CD4-positive, alpha-beta T cell treated with Interleukin-2 at 100 ng/mL for 4 hours (primary cell): Measurements from ENCODE around the gene ATXN7.

Experiments
- DNase-seq: peaks from one replicate; pipeline ENCODE4 v3.0.0-alpha.2; 2020; ENCODE audit warnings: low spot score

The ATXN7 gene

DNA sequence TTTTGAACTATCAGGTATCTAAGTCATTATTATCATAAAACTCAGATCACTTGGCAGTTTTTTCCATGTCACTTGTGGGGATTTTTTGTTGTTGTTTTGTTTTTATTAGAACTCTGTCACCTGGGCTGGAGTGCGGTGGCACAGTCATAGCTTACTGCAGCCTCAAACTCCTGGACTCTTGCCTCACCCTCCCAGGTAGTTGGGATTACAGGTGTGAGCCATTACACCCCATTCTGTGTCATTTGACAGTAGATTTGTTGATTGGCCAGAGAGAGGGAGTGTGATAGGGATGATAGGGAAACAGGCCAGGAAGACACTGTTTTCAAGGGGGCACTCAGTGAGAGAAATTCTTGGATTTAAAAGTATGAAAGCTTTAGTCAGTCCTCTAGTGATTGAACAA lies 103.2 kb downstream of the ATXN7 start:
- DNase-seq, result no peak

DNA sequence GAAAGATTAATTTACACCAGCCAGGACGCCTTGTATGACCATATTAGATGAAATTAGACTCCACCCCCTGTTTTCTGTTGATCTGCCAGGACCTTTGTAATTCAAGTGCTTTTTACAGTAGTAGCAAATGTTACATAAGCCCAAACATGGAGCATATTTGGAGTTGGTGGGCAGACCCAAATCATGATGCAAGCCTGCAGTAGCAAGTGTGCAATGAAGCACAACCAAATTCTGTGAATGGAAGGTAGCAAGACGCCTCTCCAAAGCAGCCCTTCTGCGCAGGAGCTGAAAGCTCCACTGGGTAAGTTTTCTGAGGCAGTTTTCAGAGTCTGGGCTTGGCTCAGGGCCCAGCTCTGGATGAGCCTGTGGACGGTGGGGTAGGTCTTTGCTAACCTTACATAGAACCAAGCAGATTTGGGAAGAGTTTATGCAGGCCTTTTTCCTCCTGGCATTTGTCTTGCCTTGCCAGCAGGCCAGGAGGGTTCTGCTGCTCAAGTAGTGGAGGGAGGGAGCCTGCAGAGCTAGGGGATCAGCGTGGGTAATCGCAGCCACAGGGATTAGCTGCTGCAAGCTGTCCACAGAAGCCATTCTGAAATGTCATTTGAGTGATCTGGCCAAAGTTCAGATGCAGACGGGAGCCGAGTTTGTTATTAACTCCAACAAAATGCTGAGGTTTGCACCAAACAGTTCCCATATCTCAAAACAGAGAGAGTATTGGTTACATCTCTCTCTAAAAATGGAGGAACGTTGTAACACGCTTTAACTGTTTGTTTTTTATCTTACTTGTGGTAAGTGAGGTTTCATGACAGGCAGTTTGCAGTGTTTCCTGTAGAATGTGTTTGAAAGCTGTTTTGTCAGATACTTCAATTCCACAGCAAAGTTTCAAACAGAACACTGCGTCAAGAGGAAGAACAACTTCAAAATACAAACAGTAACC lies 104.3 kb downstream of the ATXN7 start:
- DNase-seq, result peak; percentile 72

DNA sequence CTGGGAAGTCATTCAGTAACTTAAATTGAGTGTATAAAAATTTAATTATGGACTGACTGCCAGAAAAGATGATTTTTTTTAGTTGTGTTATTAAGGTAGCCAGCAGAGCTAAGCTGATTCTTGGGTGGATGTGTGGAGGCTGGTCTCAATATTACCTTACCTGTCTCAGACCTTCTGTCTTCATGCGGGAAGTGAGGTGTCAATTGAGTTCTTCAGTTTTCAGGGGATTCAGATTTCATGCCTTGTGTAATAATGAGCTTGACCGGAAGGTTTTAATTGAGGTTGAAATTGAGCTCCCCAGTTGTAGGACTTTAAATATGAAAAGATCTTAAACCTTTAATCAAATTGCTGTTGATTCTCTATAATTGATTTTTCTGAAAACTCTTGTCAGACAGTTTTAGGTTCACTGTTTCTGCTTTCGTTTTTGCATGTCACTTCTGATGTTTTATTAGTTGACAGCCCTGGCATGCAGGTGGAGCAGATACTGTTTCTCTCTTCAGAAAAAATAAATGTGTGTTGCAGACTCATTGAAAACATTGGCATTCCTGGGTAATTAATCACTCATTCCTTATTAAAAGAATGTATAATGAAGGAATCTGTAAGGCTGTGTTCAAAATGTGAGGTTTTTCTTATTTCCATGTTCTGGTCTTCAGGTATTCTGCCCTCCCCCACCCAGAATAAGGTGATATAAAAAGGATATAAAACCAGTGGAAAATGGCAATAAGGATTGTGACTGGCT lies 105.1 kb downstream of the ATXN7 start:
- no peak for DNase-seq

DNA sequence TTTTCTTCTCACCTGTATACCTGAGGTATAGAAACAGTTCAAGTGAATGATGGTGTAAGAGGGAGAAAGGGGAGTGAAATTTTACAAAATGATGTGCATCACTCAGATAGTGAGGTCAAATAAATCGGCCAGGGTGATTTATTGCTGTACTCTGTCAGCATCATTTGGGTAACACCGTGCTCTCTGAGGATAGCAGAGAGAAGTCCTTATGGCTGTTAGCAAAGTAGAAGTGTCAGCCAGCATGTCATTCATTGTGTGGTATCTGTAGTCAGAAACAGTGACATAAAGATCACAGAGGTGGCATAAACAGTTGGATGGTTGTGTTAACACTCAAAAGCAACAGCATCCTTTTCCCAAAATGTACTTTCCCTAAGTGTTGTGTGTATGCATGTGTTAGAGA lies 106.2 kb downstream of the ATXN7 start:
- no peak for DNase-seq

DNA sequence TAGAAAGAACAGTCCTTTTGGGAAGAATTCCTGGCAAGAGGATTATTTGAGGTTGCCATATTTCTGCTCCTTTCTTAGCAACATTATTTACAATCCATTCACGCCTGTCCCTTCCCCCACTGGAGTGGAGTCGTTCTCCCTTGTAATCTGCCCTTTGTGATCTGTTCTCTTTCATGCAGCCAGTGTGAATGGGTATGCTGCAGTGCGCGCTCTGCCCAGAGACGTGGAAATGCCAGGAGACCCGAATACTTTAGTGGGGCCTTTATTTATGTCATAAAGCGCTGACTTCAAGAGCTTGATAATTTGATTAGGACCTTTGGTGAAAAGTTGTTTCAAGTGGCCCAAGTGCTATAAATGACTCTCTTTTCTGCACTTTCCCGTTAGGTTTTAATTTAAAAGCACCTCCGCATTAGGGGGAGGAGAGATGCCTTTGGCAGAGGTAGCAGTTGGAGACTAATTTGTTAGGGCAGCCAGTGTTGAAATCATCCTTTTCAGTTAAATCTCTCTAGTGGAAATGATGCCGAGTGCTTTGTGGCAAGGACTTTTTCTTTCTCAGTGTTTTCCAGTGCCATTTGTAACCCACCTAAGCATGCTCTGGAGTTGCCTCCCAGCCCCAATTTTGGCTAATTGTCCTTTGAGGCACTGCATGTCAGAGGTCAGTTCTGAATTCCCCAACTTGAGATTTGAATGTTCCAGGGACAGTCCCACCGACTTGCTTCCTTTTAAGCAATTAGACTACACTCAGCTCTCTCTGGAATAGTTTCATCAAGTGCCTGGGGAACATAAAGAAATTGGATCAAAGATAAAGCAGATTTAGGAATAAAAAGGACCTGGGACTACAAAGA lies 107.2 kb downstream of the ATXN7 start:
- DNase-seq, result no peak

DNA sequence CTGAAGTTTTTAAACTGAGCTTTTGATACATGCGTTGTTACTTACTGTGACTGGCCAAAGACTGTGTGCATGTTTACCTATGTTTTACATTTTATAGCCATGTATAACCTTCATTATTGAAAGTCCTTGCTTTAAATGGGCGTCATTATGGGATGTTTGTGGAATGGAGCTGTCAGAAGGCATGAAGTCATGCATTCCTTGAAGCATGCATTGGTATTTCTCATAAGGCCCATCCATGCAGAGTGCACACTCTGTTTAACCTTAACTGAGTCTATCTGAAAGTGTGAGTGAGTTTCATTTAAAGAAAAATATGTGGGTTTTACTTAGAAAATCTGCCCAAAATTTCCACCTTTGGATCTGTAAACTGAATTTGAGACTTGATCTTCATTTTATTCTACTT lies 108.5 kb downstream of the ATXN7 start:
- no peak for DNase-seq

DNA sequence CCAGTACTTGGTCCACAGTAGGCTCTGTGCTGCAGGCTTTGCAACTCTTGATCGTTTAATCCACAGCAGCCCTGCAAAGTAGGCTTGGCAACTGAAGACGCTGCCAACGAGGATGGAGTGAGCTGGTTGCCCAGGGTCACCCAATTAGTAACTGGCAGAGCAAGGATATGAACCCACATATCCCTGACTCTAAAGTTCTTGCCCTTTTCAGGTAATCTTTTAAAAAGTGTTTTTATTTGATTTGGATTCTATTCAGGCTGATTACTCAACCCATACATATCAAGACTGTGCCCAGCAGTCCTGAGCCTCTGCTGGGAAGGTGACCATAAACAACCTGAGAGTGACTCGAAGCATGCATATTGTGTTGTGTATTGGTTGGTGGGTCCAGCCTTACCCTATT lies 109.3 kb downstream of the ATXN7 start:
- no peak for DNase-seq

DNA sequence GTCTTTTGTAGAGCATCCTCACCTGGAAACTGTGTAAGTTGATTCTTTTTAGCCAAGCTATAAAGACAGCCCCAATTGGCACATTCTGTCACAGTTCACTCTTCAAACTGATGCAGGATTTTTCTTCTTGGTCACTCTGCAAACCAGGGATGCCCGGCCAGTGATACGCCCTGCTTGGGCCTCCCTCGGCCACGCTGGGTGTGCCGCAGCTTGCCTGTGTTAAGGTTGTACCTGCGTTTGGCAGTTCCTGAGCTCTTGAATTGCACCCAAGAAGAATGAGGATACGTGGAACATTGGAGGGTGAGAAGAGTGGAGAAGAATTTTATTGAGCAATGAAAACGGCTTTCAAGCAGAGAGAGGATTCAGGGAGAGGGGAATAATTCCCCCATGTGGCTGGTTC lies 109.7 kb downstream of the ATXN7 start:
- DNase-seq, result no peak

DNA sequence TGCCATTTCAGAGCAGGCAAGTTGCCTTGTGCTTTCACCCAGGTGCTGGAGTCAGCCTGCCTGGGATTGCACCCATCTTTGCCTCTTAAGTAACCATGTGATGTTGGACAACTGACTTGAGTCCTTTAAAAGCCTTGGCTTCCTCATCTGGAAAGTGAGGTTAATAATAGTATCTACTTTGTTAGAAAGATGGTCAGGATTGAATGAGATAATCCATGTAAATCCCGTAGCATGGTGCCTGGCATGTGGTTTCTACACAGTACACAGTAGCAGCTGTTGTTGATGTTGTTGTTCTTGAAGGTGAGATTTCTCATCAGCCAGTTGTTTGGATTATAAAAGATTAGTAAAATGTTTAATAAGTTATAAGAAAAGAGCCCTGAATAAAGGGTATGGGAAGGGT lies 110.8 kb downstream of the ATXN7 start:
- DNase-seq, result no peak

DNA sequence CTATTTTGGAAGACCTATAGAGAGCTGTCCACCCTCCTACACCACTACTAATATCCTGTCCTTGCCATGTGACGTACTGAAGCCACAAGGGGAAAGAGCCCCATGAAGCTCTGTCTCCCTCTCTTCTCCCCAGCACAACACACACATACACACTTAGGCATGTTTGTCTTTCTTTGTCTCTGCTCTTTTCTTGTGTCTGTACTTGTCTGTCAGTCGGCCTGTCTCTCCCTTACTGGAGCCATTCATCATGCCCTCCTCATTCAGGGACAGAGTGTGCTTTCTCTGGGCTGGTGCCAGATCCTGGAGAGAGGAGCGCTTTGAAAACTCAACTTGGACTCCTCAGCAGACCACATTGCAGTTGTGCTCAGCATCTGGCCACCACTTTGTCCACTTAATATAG lies 112.1 kb downstream of the ATXN7 start:
- no peak for DNase-seq

DNA sequence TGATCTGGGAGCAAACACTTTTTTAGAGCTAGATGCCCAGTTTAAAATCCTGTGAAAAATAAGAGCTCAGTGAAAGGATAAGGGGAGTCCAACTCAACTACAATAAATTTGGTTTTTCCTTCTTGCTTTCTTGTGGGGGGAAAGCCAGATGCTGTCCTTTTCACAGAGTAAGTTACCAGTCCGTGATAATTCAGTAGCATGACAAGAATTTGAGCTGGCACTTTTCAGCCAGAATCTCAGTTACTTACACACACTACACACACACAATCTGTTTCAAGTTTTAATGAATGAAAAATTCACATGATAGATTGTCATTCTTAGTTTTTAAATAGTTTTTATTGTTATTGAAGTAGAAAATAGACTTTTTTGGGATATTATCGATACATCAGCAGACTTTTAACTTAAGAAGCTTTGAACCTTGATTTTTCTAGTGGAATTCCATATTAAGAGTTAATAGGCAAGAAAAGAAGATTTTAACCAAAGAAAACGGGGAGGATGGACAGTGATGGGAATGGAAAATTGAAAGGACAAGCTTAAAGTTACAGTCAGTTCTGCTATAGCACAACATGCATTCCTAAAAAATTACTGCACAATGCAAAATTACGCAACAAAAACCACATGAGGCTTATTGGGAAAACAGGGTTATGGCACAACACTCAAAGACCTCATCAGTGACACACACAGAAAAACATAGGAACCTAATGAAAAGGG lies 112.6 kb downstream of the ATXN7 start:
- no peak for DNase-seq

DNA sequence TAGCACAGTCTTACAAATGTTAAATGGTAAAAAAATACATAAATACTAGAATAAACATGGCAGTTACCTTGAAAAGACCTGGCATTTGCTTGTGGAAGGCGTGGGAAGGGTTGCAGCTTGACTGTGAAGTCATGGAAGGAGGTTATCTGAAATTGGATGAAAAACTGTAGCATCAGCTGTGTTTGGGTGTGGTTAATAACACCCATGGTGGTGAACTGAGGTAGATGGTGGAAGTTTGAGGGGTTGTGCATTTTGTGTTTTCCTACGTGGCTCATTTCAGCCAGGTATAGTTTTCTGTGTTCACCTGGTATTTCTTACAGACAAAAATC lies 113.2 kb downstream of the ATXN7 start:
- no peak for DNase-seq

DNA sequence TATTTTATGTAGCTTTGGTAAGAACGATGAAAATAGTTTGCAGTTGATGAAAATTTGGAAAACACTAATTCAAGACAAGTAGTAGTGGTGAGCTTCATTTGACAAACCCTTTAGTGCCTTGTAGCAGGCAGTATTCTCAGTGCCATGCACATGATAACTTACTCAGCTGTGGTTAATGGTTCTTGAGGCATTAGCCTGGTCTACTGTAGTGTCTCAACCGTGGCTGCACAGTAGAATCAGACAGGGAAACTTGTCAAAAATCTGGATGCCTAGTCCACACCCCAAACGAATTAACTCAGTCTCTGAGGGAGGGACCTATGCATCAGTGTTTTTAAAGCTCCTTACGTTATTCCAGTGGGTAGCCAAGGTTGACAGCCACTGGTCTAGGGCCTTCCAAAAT lies 114.2 kb downstream of the ATXN7 start:
- DNase-seq, result peak; percentile 32

DNA sequence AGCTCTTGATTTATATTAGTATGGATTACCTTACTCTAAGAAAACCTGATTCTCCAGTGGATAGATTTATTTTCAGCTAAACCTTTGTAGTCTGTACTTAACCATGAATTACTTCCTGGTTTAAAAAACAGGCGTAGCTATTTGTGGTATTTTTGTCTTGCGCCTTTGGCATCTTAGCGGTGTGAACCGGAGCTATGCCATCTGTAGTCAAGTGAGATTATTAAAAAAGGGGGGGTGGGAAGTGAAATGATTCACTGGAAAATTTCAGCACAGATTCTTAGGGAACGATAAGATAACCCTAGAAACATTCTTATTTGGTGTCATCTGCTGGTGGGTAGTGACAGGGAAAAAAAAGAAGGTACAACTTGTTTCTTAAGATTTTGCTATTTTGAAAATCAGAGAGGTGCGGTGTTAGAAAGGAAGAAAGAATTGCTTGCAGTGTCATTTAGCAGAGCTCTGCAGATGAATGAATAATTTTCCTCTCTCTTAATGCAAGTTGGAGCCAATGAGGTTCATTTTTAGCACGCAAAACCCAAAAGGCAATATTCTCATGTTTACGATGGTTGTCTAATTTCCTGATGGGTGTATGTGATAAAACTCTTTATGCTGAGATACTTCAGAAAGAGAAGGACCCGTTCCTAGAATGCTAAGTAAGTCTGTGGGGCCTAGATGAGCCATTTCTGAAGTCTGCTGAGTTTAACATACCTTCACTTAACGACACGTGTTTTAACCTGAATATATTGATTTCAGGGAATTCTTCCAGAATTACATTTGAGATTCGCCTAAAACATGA lies 115.6 kb downstream of the ATXN7 start:
- peak; percentile 73 for DNase-seq

DNA sequence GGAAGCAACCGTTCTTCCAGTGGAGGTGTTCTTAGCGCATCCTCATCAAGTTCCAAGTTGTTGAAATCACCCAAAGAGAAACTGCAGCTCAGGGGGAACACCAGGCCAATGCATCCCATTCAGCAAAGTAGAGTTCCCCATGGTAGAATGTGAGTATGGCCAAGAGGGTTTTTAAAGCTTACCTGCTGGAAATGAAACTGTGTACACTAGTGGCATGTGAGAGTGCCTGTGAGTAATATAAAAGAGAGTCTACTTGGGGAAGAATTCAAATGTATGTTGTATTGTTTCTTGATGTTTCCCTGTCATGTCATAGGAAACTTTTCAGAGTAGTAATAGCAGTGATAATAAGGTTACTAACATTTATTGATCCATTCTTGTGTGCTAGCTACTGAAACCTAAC lies 116.4 kb downstream of the ATXN7 start:
- no peak for DNase-seq

DNA sequence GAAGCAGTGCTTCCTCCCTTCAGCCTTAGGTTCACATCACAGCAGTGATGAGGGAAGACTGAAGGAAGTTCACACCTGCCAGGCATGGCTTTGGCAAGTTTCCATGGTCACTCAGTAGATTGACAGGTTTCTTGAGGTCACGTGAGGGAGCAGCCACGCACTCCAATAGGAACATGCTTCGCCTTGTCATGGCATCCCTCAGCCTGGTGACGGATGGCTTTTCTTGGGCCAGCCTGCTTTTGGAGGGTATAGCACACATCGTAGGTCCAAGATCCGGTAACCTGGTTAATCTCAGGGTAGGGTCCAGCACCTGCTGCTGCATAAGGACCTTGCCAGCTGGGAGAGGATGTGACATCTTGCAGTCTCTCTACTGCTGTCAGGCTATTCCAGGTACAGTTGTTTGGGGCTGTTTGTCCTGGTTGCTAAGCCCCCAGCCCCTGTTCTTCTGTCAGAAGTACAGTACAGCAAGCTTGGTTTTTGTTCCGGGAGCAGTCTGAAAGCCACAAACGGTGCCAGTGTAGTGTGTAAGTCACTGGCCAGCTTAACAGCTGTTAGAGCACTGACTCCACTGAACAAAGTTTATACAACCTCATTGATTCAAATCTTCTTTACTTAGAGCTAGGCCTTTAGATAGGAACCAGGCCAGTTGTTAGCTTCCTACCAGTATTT lies 117.3 kb downstream of the ATXN7 start:
- peak; percentile 29 for DNase-seq

DNA sequence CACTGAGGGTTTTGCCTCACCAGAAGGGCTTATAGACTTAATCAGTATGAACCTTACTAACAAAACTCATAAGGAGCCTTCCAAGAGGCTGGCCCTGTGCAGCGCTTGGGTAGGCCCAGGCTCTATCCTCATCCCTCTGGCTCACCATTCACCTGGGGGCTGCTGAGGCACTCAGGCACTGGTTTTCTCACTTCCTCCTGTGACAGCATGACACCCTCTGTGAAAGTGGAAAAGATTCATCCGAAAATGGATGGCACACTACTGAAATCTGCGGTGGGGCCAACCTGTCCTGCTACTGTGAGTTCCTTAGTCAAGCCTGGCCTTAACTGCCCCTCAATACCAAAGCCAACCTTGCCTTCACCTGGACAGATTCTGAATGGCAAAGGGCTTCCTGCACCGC lies 118.3 kb downstream of the ATXN7 start:
- no peak for DNase-seq

DNA sequence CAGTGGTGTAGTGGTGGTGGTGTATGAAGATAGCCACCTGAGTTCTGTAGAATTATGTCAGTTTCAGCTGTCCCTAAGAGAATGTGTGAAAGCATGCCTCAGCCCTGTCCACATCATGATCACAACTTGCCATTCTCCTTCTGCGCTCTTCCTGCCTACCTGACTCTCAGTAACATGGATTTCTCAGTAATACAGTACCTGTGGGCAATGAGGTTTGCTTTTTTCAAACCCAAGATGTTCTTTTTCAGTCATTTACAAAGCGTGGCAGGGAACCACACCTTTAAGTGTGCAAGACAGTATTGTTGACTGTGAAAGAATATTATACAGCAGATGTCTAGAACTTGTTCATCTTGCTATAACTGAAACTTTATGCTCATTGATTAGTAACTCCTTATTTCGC lies 120.7 kb downstream of the ATXN7 start:
- DNase-seq, result no peak

DNA sequence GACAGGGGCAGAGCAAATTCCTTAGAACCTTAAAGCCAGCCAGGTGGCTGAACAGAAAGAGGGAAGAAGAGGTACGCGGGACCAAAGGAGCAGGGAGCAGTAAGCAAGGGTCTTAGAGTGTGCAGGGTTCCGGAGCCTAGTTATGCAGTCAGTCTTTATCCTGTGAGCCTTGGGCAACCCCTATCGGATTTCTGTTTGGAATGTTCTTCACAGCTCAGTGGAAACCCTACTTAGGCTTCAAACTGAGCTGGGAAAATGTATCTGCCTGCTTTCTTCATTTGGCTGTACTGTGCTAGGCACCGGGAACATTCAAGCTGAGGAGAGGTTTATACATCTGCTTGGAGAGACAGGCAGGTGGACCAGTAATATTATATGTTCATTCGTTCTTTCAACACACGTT lies 122.5 kb downstream of the ATXN7 start:
- DNase-seq, result no peak

DNA sequence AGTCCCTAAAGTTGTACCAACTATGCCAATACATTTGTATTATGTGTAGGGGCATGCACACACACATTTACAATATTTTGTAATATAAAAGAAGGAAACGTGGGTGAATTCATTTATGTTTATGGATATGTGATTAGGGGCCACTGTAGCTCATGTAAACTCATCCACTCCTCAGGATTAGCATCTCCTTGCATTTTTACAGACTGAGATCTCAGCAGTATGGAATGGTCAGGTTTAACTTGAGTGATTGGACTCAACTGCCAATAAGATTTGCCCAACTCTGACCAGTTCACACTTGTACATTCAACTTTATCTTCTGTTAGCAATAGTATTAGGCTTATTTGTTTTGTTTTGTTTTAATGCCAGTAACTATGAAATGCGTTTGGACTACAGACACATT lies 123.2 kb downstream of the ATXN7 start:
- no peak for DNase-seq

DNA sequence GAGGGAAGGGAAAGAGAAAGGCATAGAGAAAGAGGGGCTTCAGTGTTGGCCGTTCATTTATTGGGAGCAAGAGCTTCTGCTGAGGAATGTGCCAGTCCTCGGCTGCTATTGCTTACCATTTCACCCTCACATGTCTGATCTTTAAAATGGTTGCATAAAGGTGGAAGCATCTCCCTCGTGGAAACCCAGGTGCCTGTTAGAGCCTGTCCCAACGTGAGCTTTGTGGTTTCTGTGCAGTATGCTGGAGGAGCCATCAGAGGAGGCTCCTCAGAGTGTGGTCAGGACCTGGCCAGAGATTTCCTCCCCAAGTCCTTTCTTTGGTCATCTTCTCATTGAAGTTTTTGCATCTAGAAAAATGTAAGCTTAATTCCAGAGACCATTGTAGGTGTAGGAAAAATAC lies 125.3 kb downstream of the ATXN7 start:
- DNase-seq, result no peak
